Measurements from ENCODE around the gene TEX13C. TPM values are rescaled to one million over a fixed set of nuclear protein-coding genes. Genes with fewer than 3 reads are reported as not detected.
"Not testable (repeated sequence)": the region's sequence is repeated elsewhere in the genome, so short reads cannot be mapped to it uniquely, and the experiment has no call there.

TEX13C gene
- not detected for polyA plus RNA-seq (ENCODE audit: insufficient read length in 3 of 3)
- long read RNA-seq, donor 1 = 0 reads
- long read RNA-seq, donor 2 = 0 reads
- long read RNA-seq, donor 3, full-length matches to known transcripts = 1 of 1 reads
- long read RNA-seq, donor 3, partial matches to known transcripts = 0 of 1 reads
- long read RNA-seq, donor 3, other reads (novel, unspliced or antisense) = 0 of 1 reads
- long read RNA-seq, donor 4 = 0 reads
- long read RNA-seq, donor 5 = 0 reads
- long read RNA-seq, donor 6 = 0 reads
- long read RNA-seq, donor 7, full-length matches to known transcripts = 1 of 1 reads
- long read RNA-seq, donor 7, partial matches to known transcripts = 0 of 1 reads
- long read RNA-seq, donor 7, other reads (novel, unspliced or antisense) = 0 of 1 reads
- long read RNA-seq, donor 8 = 0 reads
- long read RNA-seq, donor 9 = 0 reads
- long read RNA-seq, donor 10 = 0 reads
- long read RNA-seq, donor 11 = 0 reads
- long read RNA-seq, donor 12 = 0 reads
- long read RNA-seq, donor 13 = 0 reads
- long read RNA-seq, donor 14 = 0 reads
- long read RNA-seq, donor 15 = 0 reads
- long read RNA-seq, donor 16 = 0 reads

- no peak for DNase-seq (ENCODE audit: extremely low read depth in 1 of 11, low read depth in 9 of 11, low spot score in 4 of 11)
Measured at GRCh38 chrX:125319646-125320521, at the start of gene TEX13C. Gene TEX13C, plus strand, starts transcription at chrX:125319871. Its CDS starts 249 bp downstream, at chrX:125320120.

GRCh38 chrX:125287282-125287681 is 32.4 kb upstream of the TEX13C start:
- no peak for DNase-seq (ENCODE audit: extremely low read depth in 1 of 11, low read depth in 9 of 11, low spot score in 4 of 11)

GRCh38 chrX:125288343-125288742 is 31.3 kb upstream of the TEX13C start:
- DNase-seq (ENCODE audit: extremely low read depth in 1 of 11, low read depth in 9 of 11, low spot score in 4 of 11) = no peak

- no peak for DNase-seq (ENCODE audit: extremely low read depth in 1 of 11, low read depth in 9 of 11, low spot score in 4 of 11)
Measured at GRCh38 chrX:125289209-125289608, 30.5 kb upstream of the TEX13C start.

GRCh38 chrX:125289920-125290319 is 29.8 kb upstream of the TEX13C start:
- DNase-seq (ENCODE audit: extremely low read depth in 1 of 11, low read depth in 9 of 11, low spot score in 4 of 11) = no peak

- no peak for DNase-seq (ENCODE audit: extremely low read depth in 1 of 11, low read depth in 9 of 11, low spot score in 4 of 11)
Measured at GRCh38 chrX:125291124-125291523, 28.5 kb upstream of the TEX13C start.

- no peak for DNase-seq (ENCODE audit: extremely low read depth in 1 of 11, low read depth in 9 of 11, low spot score in 4 of 11)
Measured at GRCh38 chrX:125293850-125294780, 25.6 kb upstream of the TEX13C start.

- no peak for DNase-seq (ENCODE audit: extremely low read depth in 1 of 11, low read depth in 9 of 11, low spot score in 4 of 11)
Measured at GRCh38 chrX:125295337-125295736, 24.3 kb upstream of the TEX13C start.

- no peak for DNase-seq (ENCODE audit: extremely low read depth in 1 of 11, low read depth in 9 of 11, low spot score in 4 of 11)
Measured at GRCh38 chrX:125298871-125299270, 20.8 kb upstream of the TEX13C start.

GRCh38 chrX:125306335-125306866 is 13.3 kb upstream of the TEX13C start:
- no peak for DNase-seq (ENCODE audit: extremely low read depth in 1 of 11, low read depth in 9 of 11, low spot score in 4 of 11)

- no peak for DNase-seq (ENCODE audit: extremely low read depth in 1 of 11, low read depth in 9 of 11, low spot score in 4 of 11)
Measured at GRCh38 chrX:125308653-125309052, 11.0 kb upstream of the TEX13C start.

- DNase-seq (ENCODE audit: extremely low read depth in 1 of 11, low read depth in 9 of 11, low spot score in 4 of 11) = not testable (repeated sequence)
Measured at GRCh38 chrX:125319166-125319565, 505 bp upstream of the TEX13C start.

- DNase-seq (ENCODE audit: extremely low read depth in 1 of 11, low read depth in 9 of 11, low spot score in 4 of 11) = no peak
Measured at GRCh38 chrX:125322431-125322830, 2.8 kb downstream of the TEX13C start.

GRCh38 chrX:125326599-125326998 is 6.9 kb downstream of the TEX13C start:
- no peak for DNase-seq (ENCODE audit: extremely low read depth in 1 of 11, low read depth in 9 of 11, low spot score in 4 of 11)

GRCh38 chrX:125327891-125328290 is 8.2 kb downstream of the TEX13C start:
- DNase-seq (ENCODE audit: extremely low read depth in 1 of 11, low read depth in 9 of 11, low spot score in 4 of 11) = no peak

GRCh38 chrX:125333583-125333982 is 13.9 kb downstream of the TEX13C start:
- DNase-seq (ENCODE audit: extremely low read depth in 1 of 11, low read depth in 9 of 11, low spot score in 4 of 11) = no peak

GRCh38 chrX:125340490-125340889 is 20.8 kb downstream of the TEX13C start:
- no peak for DNase-seq (ENCODE audit: extremely low read depth in 1 of 11, low read depth in 9 of 11, low spot score in 4 of 11)

- DNase-seq (ENCODE audit: extremely low read depth in 1 of 11, low read depth in 9 of 11, low spot score in 4 of 11) = no peak
Measured at GRCh38 chrX:125374169-125374568, 54.5 kb downstream of the TEX13C start.
